Stomach (tissue), 4 donors: ENCODE results near the gene MAGI2.

Experiments used
- CTCF ChIP-seq, 7 experiments: fragments of 450-650 bp in 4 of 7; fragments of 200-600 bp in 3 of 7; sonication (generic) in 3 of 7; IDR thresholded peaks; one replicate each; pipeline ENCODE4 v1.5.1; 2016 to 2019; ENCODE audit warnings: antibody characterized with exemption in 7 of 7, control low read depth in 2 of 7, mild to moderate bottlenecking in 1 of 7
- POLR2A ChIP-seq, 4 donors: fragments of 450-650 bp; IDR thresholded peaks; one replicate each; pipeline ENCODE4 v1.6.1; 2016; ENCODE audit warnings: antibody characterized with exemption in 4 of 4, control low read depth in 2 of 4, mild to moderate bottlenecking in 1 of 4, moderate library complexity in 1 of 4
- POLR2AphosphoS5 ChIP-seq, 3 donors: sonication (generic); formaldehyde crosslinking; IDR thresholded peaks; one replicate each; pipeline ENCODE4 v1.6.1; 2016; ENCODE audit warnings: antibody characterized with exemption in 3 of 3

DNA sequence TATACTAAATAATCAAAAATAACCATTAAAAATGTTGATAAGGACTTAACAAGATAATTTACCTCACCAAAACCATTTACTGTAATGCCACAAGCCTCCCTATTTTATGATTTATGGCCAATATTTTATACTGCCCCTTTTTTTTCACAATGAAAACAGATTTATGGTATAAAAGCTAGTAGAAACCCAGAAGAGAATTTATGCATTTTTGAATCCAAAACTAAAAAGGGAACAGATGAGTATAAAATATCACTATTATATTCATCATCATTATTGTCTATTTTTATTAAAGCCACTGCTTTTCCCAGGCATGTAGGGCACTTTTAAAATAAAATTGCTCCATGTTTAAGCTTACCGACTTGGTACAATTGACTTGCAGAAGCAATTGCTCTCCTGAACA lies 1229.9 kb downstream of the MAGI2 start:
- no peak for TF ChIP-seq CTCF (IDR thresholded peaks at IDR 0.05)
- no peak for TF ChIP-seq POLR2A (IDR thresholded peaks at IDR 0.05)
- no peak for TF ChIP-seq POLR2AphosphoS5 (IDR thresholded peaks at IDR 0.05)
